Measurements from ENCODE around the gene PFN3. TPM values are rescaled to one million over a fixed set of nuclear protein-coding genes. Genes with fewer than 3 reads are reported as not detected.

Gene PFN3
- total RNA-seq, 2 experiments from 2014 or later = not detected

DNA sequence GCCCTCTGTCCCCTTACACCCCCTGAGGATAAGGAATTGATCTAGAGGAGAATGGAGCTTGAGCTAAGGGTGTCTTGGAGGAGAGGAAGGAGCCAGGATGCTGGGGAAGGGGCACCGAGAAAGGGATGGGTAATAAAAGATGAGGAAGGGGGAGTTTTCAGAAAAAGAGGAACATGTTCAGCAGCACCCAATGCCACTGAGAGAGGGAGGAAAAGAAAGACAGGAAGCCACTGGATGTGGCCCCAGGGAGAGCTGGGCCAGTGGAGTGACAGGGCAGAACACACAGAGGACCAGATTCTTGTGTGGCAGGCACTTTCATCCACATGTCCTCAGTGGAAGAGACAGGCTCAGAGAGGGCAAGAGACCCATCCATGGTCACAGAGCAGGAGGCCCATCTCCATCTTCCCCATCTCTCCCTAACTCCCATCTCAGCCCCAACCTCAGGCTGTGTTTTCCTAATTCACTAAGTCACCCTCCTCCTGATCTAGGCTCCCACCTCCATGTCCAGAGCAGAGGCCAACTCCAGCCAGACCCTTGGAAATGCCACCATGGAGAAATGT, 7.2 kb downstream of the PFN3 start:
- TF ChIP-seq, protein P1, sequence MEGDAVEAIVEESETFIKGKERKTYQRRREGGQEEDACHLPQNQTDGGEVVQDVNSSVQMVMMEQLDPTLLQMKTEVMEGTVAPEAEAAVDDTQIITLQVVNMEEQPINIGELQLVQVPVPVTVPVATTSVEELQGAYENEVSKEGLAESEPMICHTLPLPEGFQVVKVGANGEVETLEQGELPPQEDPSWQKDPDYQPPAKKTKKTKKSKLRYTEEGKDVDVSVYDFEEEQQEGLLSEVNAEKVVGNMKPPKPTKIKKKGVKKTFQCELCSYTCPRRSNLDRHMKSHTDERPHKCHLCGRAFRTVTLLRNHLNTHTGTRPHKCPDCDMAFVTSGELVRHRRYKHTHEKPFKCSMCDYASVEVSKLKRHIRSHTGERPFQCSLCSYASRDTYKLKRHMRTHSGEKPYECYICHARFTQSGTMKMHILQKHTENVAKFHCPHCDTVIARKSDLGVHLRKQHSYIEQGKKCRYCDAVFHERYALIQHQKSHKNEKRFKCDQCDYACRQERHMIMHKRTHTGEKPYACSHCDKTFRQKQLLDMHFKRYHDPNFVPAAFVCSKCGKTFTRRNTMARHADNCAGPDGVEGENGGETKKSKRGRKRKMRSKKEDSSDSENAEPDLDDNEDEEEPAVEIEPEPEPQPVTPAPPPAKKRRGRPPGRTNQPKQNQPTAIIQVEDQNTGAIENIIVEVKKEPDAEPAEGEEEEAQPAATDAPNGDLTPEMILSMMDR (conservative IDR thresholded peaks at IDR 0.05; ENCODE audit: low read length) = no peak
- TF ChIP-seq EZH2phosphoT487 (IDR thresholded peaks at IDR 0.05; ENCODE audit: borderline replicate concordance, low read depth, low read length) = no peak
- no peak for DNase-seq (ENCODE audit: low spot score)
- no TSS peak for BruUV-seq (replicated peaks)
- H3K9me2 ChIP-seq (ENCODE audit: insufficient read depth, low read length) = no peaks in the 10 kb centered on the region
- no peak overlapping the region for H3K27ac ChIP-seq (ENCODE audit: low read depth, low read length, poor library complexity, severe bottlenecking)
- POLR2A ChIA-PET = interaction anchor here (0.7 to 1.5 kb wide), 2 partner anchors 10 to 52 kb away, joined by 4 to 5 read pairs; no protein-coding TSS in a partner anchor
- H3K4me2 ChIP-seq (ENCODE audit: low read length) = no peak overlapping the region
- CTCF ChIA-PET (ENCODE audit: unreplicated experiment) = interaction anchor here (1.2 kb wide), 1 partner anchor 10 kb away, joined by 3 read pairs; no protein-coding TSS in a partner anchor
- no peaks in the 10 kb centered on the region for H3K36me3 ChIP-seq (ENCODE audit: insufficient read depth, low read length)
- H3K9me3 ChIP-seq (ENCODE audit: low read length) = no peaks in the 10 kb centered on the region
- intact Hi-C loops (cut with micrococcal nuclease; ENCODE audit: unreplicated experiment) = no loop called here
- H3K4me1 ChIP-seq (ENCODE audit: insufficient read depth, low read length, poor library complexity, severe bottlenecking) = peaks cover 40% of the 10 kb centered on the region
- no peak overlapping the region for H3K4me3 ChIP-seq (ENCODE audit: low read depth, low read length, poor library complexity, severe bottlenecking)
- H4K20me1 ChIP-seq (ENCODE audit: insufficient read depth, low read length) = no peaks in the 10 kb centered on the region
- H2AFZ ChIP-seq (ENCODE audit: low read length) = no peak overlapping the region
- no peaks in the 10 kb centered on the region for H3K79me2 ChIP-seq (ENCODE audit: insufficient read depth, low read depth, low read length)

DNA sequence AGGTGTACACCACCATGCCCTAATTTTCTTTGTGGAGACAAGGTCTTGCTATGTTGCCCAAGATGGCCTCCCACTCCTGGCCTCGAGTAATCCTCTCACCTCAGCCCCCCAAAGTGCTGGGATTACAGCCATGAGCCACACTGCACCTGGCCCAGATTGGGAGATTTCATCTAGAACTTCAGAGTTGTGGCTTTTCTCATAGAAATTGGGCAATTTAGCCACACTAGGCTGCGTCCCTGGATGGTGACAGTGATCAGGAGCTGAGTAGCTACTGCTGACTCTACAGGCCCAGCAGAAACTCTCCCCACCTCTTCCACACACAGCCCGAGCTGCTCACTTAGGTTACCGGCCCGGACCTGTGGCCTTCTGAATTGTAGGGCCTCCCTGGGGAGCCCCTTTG, 7.7 kb downstream of the PFN3 start:
- Histone ChIP-seq H3K4me3 (ENCODE audit: low read depth, low read length, poor library complexity, severe bottlenecking) (no peak overlapping the region), H3K4me1 (ENCODE audit: insufficient read depth, low read length, poor library complexity, severe bottlenecking) (peaks cover 45% of the 10 kb centered on the region), H3K36me3 (ENCODE audit: insufficient read depth, low read length) (no peaks in the 10 kb centered on the region), H3K4me2 (ENCODE audit: low read length) (no peak overlapping the region), H3K9me2 (ENCODE audit: insufficient read depth, low read length) (no peaks in the 10 kb centered on the region), H4K20me1 (ENCODE audit: insufficient read depth, low read length) (no peaks in the 10 kb centered on the region), H3K9me3 (ENCODE audit: low read length) (no peaks in the 10 kb centered on the region), H3K79me2 (ENCODE audit: insufficient read depth, low read depth, low read length) (no peaks in the 10 kb centered on the region), H3K27ac (ENCODE audit: low read depth, low read length, poor library complexity, severe bottlenecking) (no peak overlapping the region), H2AFZ (ENCODE audit: low read length) (no peak overlapping the region)
- TF ChIP-seq, protein P1 (conservative IDR thresholded peaks at IDR 0.05; ENCODE audit: low read length) = no peak
- no peak for TF ChIP-seq EZH2phosphoT487 (IDR thresholded peaks at IDR 0.05; ENCODE audit: borderline replicate concordance, low read depth, low read length)
- intact Hi-C loops (cut with micrococcal nuclease; ENCODE audit: unreplicated experiment) = no loop called here
- POLR2A ChIA-PET = interaction anchor here (0.7 to 1.5 kb wide), 2 partner anchors 11 to 53 kb away, joined by 4 to 5 read pairs; no protein-coding TSS in a partner anchor
- BruUV-seq (replicated peaks) = no TSS peak
- CTCF ChIA-PET (ENCODE audit: unreplicated experiment) = interaction anchor here (0.5 to 1.2 kb wide), 2 partner anchors 10 to 22 kb away, joined by 3 to 8 read pairs; no protein-coding TSS in a partner anchor
- no peak for DNase-seq (ENCODE audit: low spot score)
